ENCODE data around the gene CPXM2. TPM values are rescaled to one million over a fixed set of nuclear protein-coding genes. Genes with fewer than 3 reads are reported as not detected.

Gene CPXM2
- total RNA-seq, 1 donor from 2014 or later: 0.14 TPM

GRCh38 chr10:123860856-123861255 lies 30.8 kb downstream of the CPXM2 start:
- Mint-ChIP-seq H3K9me3 (ENCODE audit: low read depth) (no peaks in the 10 kb centered on the region), H3K27me3 (peaks cover 13% of the 10 kb centered on the region), H3K4me3 (ENCODE audit: low read depth) (no peak overlapping the region), H3K36me3 (ENCODE audit: insufficient read depth) (no peaks in the 10 kb centered on the region), H3K4me1 (ENCODE audit: low read depth) (no peaks in the 10 kb centered on the region), H3K27ac (no peak overlapping the region)
- no peak for TF ChIP-seq CTCF (IDR thresholded peaks at IDR 0.05; ENCODE audit: unreplicated experiment)
- no peak for DNase-seq (ENCODE audit: low spot score, unreplicated experiment)

GRCh38 chr10:123860209-123860608 lies 31.4 kb downstream of the CPXM2 start:
- H3K27ac Mint-ChIP-seq: no peak overlapping the region
- no peak for DNase-seq (ENCODE audit: low spot score, unreplicated experiment)
- no peak overlapping the region for H3K4me3 Mint-ChIP-seq (ENCODE audit: low read depth)
- H3K36me3 Mint-ChIP-seq (ENCODE audit: insufficient read depth): no peaks in the 10 kb centered on the region
- no peak for TF ChIP-seq CTCF (IDR thresholded peaks at IDR 0.05; ENCODE audit: unreplicated experiment)
- peaks cover 11% of the 10 kb centered on the region for H3K27me3 Mint-ChIP-seq
- H3K4me1 Mint-ChIP-seq (ENCODE audit: low read depth): no peaks in the 10 kb centered on the region
- no peaks in the 10 kb centered on the region for H3K9me3 Mint-ChIP-seq (ENCODE audit: low read depth)

DNA sequence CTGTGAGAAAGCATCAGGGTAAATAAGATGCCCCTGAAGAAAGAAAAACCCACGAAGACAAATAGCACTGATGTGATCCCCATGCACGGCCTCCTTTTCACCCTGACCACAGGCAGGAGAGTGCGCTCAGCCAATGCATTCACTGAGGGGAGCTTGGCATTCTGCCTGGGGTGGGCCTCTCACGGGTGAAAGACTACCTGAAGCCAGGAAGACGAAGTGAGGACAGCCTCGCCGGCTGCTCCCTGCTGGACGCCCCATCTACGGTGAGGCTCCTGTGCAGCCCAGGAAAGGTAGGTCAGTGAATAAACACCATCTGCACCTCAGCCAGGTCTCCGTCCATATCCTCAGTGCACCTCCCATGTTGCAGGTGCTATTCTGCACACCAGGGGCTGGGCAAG lies 32.0 kb downstream of the CPXM2 start:
- Mint-ChIP-seq H3K36me3 (ENCODE audit: insufficient read depth) (no peaks in the 10 kb centered on the region), H3K27me3 (peaks cover 11% of the 10 kb centered on the region), H3K9me3 (ENCODE audit: low read depth) (no peaks in the 10 kb centered on the region), H3K4me3 (ENCODE audit: low read depth) (no peak overlapping the region), H3K4me1 (ENCODE audit: low read depth) (peaks cover 3% of the 10 kb centered on the region), H3K27ac (no peak overlapping the region)
- no peak for TF ChIP-seq CTCF (IDR thresholded peaks at IDR 0.05; ENCODE audit: unreplicated experiment)
- DNase-seq (ENCODE audit: low spot score, unreplicated experiment): no peak

GRCh38 chr10:123858907-123859652 lies 32.5 kb downstream of the CPXM2 start:
- H3K4me1 Mint-ChIP-seq (ENCODE audit: low read depth): peaks cover 3% of the 10 kb centered on the region
- H3K9me3 Mint-ChIP-seq (ENCODE audit: low read depth): no peaks in the 10 kb centered on the region
- peaks cover 11% of the 10 kb centered on the region for H3K27me3 Mint-ChIP-seq
- TF ChIP-seq CTCF (IDR thresholded peaks at IDR 0.05; ENCODE audit: unreplicated experiment): no peak
- no peak overlapping the region for H3K27ac Mint-ChIP-seq
- H3K36me3 Mint-ChIP-seq (ENCODE audit: insufficient read depth): no peaks in the 10 kb centered on the region
- H3K4me3 Mint-ChIP-seq (ENCODE audit: low read depth): no peak overlapping the region
- DNase-seq (ENCODE audit: low spot score, unreplicated experiment): no peak

DNA sequence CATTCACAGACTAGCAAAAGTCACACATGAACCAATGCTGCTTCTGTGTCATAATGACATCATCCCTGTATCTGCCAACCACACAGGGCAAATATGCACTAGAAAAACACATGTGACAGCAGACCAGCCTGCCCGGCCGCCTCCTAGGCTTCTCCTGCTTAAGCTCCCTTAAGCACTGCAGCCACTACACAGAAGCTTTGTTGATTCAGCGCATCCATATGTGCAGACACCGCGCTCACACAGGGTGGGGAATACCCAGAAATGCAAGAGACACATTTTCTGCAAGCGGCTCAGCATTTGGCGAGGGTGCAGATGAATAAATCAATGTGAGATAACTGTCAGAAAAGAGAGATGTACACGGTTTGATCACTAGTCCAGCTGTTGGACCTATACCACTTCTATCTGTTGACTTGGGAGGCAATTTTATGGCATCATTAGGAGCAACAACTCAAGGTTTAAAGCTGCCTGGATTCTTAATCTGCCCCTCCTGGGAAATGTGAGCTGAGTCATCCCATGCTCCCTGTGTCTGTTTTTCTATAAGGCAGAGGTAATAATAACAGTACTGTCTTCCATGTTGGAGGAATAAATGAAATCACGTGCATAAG lies 33.4 kb downstream of the CPXM2 start:
- Mint-ChIP-seq H3K36me3 (ENCODE audit: insufficient read depth) (no peaks in the 10 kb centered on the region), H3K4me1 (ENCODE audit: low read depth) (peaks cover 3% of the 10 kb centered on the region), H3K9me3 (ENCODE audit: low read depth) (no peaks in the 10 kb centered on the region), H3K27me3 (peaks cover 11% of the 10 kb centered on the region), H3K4me3 (ENCODE audit: low read depth) (no peak overlapping the region), H3K27ac (no peak overlapping the region)
- no peak for DNase-seq (ENCODE audit: low spot score, unreplicated experiment)
- no peak for TF ChIP-seq CTCF (IDR thresholded peaks at IDR 0.05; ENCODE audit: unreplicated experiment)
